ENCODE measurements around the gene ZBTB1. TPM values are rescaled to one million over a fixed set of nuclear protein-coding genes. Genes with fewer than 3 reads are reported as not detected.
A peak's percentile ranks its signal among the peaks of the same experiment; 100 is the strongest.

The ZBTB1 gene
- total RNA-seq, 1 donor from 2014 or later: 20.8 TPM

DNA sequence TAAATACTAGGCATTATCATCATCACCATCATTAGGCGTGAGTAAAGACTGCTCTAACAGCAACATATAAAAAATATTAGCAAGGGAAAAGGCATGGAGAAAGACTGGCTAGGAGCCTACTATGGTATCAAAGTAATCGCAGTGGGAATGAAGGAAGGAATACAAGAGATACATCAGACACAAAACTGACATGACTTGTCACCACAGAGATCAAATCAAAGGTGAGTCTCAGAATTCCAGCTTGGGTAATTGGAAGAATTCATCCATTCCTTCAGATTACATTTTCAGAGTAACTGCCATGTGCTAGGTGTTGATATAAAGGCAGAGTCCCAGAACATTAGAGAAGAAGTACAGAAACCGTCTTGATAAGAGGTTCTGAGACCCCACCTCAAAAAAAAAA lies 11.1 kb upstream of the ZBTB1 start:
- TF ChIP-seq, protein P1, sequence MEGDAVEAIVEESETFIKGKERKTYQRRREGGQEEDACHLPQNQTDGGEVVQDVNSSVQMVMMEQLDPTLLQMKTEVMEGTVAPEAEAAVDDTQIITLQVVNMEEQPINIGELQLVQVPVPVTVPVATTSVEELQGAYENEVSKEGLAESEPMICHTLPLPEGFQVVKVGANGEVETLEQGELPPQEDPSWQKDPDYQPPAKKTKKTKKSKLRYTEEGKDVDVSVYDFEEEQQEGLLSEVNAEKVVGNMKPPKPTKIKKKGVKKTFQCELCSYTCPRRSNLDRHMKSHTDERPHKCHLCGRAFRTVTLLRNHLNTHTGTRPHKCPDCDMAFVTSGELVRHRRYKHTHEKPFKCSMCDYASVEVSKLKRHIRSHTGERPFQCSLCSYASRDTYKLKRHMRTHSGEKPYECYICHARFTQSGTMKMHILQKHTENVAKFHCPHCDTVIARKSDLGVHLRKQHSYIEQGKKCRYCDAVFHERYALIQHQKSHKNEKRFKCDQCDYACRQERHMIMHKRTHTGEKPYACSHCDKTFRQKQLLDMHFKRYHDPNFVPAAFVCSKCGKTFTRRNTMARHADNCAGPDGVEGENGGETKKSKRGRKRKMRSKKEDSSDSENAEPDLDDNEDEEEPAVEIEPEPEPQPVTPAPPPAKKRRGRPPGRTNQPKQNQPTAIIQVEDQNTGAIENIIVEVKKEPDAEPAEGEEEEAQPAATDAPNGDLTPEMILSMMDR (conservative IDR thresholded peaks at IDR 0.05; ENCODE audit: low read depth, low read length): no peak
- DNase-seq (ENCODE audit: low read depth): no peak
- no peak overlapping the region for H3K4me3 ChIP-seq (ENCODE audit: low read depth, low read length)

DNA sequence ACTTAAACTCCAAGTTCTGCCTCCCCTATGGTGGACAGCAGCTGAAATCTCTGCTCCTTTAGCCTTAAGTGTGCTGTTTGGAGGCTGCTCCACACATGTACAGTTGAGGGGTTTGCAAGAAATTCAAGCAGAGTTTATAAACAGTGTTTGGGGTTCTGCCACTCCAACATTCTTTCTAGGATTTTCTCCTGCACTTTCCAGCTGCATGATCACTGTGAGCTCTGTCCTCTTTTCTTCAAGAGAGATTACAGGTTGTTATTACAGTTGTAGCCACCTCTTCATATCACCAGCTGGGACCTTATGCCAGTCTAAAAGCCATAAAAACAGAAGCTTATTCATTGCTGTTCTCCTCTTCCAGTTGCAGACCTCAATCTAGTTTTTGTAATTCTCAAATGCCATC lies 9.3 kb upstream of the ZBTB1 start:
- TF ChIP-seq, protein P1 (conservative IDR thresholded peaks at IDR 0.05; ENCODE audit: low read depth, low read length): no peak

DNA sequence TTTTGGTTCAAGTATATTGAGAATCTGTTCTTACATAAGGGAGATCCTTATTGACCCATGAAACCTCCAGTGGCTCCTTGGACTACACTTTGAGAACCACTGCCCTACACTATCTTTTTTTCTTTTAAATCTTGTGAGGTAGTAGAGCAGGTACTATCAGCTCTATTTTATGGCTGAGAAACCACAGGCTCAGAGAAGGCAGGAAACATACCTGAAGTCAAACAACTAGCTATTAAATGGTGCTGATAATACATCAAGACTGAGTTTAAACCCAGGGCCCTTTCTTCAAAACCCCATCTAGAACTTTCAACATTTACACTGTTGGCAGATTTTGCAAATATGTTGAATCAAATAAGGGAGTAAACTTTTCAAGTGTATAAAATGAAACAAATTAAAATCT lies 7.8 kb upstream of the ZBTB1 start:
- TF ChIP-seq, protein P1 (conservative IDR thresholded peaks at IDR 0.05; ENCODE audit: low read depth, low read length): no peak
- DNase-seq (ENCODE audit: low read depth): no peak
- H3K4me3 ChIP-seq (ENCODE audit: low read depth, low read length): no peak overlapping the region

More for the DNA sequence above, 9.3 kb upstream of the ZBTB1 start:
- no peak for DNase-seq (ENCODE audit: low read depth)
- H3K4me3 ChIP-seq (ENCODE audit: low read depth, low read length): no peak overlapping the region

DNA sequence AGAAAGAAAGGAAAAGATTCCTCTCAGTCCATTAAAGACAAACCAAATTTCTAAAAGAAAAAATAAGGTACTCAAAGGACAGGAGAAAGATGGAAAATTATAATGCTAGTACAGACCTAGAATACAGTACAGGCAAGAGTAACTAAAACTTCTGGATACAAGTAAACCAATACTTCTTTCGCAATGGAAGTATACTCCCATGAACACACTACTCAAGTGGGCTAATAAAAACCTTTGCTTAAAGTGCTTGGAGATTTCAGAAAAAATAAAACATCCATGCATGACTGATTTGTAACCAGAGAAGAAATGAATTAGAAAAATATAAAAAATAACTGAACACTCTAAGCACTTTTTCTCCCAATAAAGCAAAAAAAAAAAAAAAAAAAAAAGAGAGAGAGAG lies 4.5 kb upstream of the ZBTB1 start:
- TF ChIP-seq, protein P1 (conservative IDR thresholded peaks at IDR 0.05; ENCODE audit: low read depth, low read length): no peak
- no peak overlapping the region for H3K4me3 ChIP-seq (ENCODE audit: low read depth, low read length)
- DNase-seq (ENCODE audit: low read depth): no peak

DNA sequence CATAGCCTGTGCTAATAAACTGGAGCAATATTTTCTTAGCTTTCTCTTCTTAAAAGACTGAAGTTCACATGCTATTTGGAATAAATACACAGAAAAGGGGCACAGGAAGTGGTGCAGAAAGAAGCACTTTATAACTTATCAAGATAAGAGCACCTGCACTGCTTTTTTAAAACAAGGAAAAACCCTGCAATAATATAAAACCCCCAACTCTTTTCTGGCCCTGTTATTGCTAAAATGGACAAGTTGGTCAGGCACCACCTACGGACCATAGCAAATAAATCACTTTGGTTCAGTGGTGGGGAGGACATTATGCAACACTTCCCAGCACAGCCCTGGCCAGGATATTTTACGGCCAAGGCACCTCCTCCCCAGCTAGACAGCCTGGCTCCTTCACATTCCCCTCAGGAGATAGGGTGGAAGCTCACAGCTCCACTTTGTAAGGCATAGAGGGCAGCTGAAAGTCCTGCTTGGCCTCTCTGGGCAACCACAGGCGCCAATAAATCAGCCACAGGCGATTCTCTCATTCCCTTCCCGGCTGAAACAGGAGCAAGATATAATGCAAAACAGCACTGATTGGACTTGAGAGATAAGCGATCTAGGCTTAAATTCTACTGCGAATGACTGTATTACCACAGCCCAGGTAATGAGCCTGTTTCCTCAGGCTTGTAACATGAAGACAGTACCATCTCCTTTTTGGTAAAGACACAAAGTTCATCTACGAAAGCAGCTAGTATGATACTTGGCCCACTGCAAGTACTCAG lies 3.0 kb upstream of the ZBTB1 start:
- DNase-seq (ENCODE audit: low read depth): peak; percentile 58

DNA sequence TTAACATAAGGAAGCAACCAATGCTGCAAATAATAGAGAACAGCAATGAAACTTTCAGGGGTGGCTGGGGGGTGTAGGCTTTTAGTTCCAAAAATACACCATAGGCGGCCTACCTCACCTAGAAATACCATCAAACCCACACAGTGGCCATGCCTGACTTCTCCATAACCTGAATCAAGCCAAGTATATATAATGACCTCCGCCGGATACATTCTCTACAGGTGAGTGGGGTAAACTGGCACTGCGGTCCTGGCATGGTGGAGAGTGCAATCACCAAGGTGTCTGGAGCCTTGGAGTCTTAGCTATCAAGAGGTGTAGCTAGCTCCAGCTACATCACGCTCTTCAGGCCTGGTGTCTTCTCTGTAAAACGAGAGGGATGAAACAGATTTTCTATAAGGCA lies 2.1 kb upstream of the ZBTB1 start:
- H3K4me3 ChIP-seq (ENCODE audit: low read depth, low read length): peak overlapping the region; percentile 68
- no peak for DNase-seq (ENCODE audit: low read depth)
- TF ChIP-seq, protein P1 (conservative IDR thresholded peaks at IDR 0.05; ENCODE audit: low read depth, low read length): no peak

More for the DNA sequence above, 3.0 kb upstream of the ZBTB1 start:
- H3K4me3 ChIP-seq (ENCODE audit: low read depth, low read length): peak overlapping the region; percentile 68
- TF ChIP-seq, protein P1 (conservative IDR thresholded peaks at IDR 0.05; ENCODE audit: low read depth, low read length): peak; percentile 9

DNA sequence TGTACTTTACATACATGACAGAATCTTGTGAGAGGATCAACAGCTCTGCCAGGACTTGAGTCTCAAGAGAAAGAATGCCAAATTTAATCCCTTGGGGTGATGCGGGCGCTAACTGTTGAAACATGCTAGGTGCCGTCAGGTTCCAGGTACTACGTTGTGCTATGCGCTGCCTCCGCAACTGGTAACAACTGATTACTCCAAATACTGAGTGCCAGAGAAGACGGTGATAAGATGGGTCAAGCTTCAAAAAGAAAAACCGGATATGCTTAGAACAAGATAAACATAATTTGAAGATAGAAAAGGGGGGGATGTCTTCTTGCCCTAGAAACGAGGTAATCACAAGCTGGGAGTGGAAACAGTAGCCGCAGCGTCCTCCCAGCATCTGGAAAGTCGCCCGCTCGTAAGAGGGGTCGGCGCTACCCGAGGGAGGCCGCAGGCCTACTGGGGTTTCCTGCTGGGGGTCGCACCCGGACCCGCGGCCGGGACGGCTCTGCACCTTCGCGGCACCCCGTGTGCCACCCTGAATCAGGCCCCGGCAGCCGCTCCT lies 1.6 kb upstream of the ZBTB1 start:
- TF ChIP-seq, protein P1 (conservative IDR thresholded peaks at IDR 0.05; ENCODE audit: low read depth, low read length): no peak
- no peak for DNase-seq (ENCODE audit: low read depth)
- H3K4me3 ChIP-seq (ENCODE audit: low read depth, low read length): peak overlapping the region; percentile 68
